ENCODE measurements around the gene FAM83C. TPM values are rescaled to one million over a fixed set of nuclear protein-coding genes. Genes with fewer than 3 reads are reported as not detected.

FAM83C gene
- total RNA-seq, 1 experiment from 2014 or later = not detected

GRCh38 chr20:35290887-35291417 is 1.3 kb downstream of the FAM83C start (continued):
- TF ChIP-seq NFYB (CRISPR knock-in tag; conservative IDR thresholded peaks at IDR 0.05; ENCODE audit: low read depth) = no peak
- TF ChIP-seq MYBL2 (CRISPR knock-in tag; IDR thresholded peaks at IDR 0.05) = no peak
- TF ChIP-seq, protein P1, sequence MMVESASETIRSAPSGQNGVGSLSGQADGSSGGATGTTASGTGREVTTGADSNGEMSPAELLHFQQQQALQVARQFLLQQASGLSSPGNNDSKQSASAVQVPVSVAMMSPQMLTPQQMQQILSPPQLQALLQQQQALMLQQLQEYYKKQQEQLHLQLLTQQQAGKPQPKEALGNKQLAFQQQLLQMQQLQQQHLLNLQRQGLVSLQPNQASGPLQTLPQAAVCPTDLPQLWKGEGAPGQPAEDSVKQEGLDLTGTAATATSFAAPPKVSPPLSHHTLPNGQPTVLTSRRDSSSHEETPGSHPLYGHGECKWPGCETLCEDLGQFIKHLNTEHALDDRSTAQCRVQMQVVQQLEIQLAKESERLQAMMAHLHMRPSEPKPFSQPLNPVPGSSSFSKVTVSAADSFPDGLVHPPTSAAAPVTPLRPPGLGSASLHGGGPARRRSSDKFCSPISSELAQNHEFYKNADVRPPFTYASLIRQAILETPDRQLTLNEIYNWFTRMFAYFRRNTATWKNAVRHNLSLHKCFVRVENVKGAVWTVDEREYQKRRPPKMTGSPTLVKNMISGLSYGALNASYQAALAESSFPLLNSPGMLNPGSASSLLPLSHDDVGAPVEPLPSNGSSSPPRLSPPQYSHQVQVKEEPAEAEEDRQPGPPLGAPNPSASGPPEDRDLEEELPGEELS (CRISPR knock-in tag; IDR thresholded peaks at IDR 0.05) = no peak
- TF ChIP-seq NR1H2 (CRISPR knock-in tag; IDR thresholded peaks at IDR 0.05) = no peak
- TF ChIP-seq ATF2 (CRISPR knock-in tag; IDR thresholded peaks at IDR 0.05; ENCODE audit: borderline replicate concordance, low read depth) = no peak
- no peak for TF ChIP-seq ERG (CRISPR knock-in tag; IDR thresholded peaks at IDR 0.05)
- TF ChIP-seq HMGA2 (CRISPR knock-in tag; IDR thresholded peaks at IDR 0.05) = no peak
- TF ChIP-seq ESRRA (CRISPR knock-in tag; IDR thresholded peaks at IDR 0.05; ENCODE audit: borderline replicate concordance) = no peak
- no peak for TF ChIP-seq TEAD4 (CRISPR knock-in tag; IDR thresholded peaks at IDR 0.05)
- TF ChIP-seq GABPB1 (CRISPR knock-in tag; IDR thresholded peaks at IDR 0.05) = no peak
- no peak for TF ChIP-seq CREB1 (CRISPR knock-in tag; IDR thresholded peaks at IDR 0.05)

DNA sequence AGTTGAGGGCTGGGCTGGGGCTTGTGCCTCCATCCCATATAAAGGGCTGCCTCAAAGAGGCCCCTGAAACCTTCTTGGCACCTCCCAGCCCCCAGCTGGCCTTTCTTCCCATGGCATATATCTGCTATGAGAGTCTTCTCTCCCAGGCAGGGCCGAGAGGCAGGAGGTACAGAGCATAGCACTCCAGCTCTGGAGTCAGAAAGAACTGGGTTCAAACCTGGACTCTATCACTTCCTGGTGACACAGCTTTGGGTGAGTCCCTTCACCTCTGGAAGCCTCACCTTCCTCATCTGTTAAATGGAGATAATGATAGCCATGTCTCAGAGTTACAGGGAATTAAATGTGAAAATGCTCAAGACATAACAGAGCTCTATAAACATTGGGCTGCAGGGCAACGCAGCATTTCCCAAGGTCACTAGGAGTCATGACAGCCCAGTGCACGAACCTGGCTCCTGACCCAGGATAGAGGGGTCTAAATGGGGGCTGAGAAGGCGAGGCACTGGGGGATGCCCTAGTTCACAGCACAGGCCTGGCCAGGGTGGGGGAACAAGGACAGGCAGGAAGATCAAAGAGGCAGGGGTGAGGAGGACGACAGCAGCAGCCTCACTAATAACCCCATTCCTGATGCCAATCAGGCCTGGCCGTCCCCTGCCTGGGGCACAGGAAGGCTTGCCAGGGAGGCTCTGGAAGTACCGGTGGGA is 1.9 kb downstream of the FAM83C start:
- no peaks in the 10 kb centered on the region for H3K36me3 Mint-ChIP-seq
- H3K4me3 Mint-ChIP-seq = no peak overlapping the region
- TF ChIP-seq ZNF121 (CRISPR knock-in tag; IDR thresholded peaks at IDR 0.05) = no peak
- TF ChIP-seq IRF2 (CRISPR knock-in tag; IDR thresholded peaks at IDR 0.05; ENCODE audit: borderline replicate concordance, low read depth) = no peak
- TF ChIP-seq, protein P2, sequence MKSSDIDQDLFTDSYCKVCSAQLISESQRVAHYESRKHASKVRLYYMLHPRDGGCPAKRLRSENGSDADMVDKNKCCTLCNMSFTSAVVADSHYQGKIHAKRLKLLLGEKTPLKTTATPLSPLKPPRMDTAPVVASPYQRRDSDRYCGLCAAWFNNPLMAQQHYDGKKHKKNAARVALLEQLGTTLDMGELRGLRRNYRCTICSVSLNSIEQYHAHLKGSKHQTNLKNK (CRISPR knock-in tag; IDR thresholded peaks at IDR 0.05) = no peak
- no peak for ATAC-seq
- H3K9me3 Mint-ChIP-seq = no peaks in the 10 kb centered on the region
- H3K27ac Mint-ChIP-seq = no peak overlapping the region
- POLR2A ChIA-PET = no interaction called here
- DNase-seq (ENCODE audit: low spot score) = no peak
- no peaks in the 10 kb centered on the region; the same call in none of the 2 replicates for H3K27me3 Mint-ChIP-seq (ENCODE audit: low read depth)
- CTCF ChIA-PET = interaction anchor here (0.5 to 6.2 kb wide), 4 partner anchors 13 to 259 kb away, joined by 3 to 36 read pairs (median 3); no protein-coding TSS in a partner anchor
- peaks cover 6% of the 10 kb centered on the region for H3K4me1 Mint-ChIP-seq

- Mint-ChIP-seq H3K27me3 (ENCODE audit: low read depth) (no peaks in the 10 kb centered on the region; the same call in none of the 2 replicates), H3K4me1 (peaks cover 14% of the 10 kb centered on the region), H3K36me3 (no peaks in the 10 kb centered on the region), H3K4me3 (no peak overlapping the region), H3K9me3 (no peaks in the 10 kb centered on the region), H3K27ac (no peak overlapping the region)
- CTCF ChIA-PET = interaction anchor here (0.9 to 6.2 kb wide), 3 partner anchors 15 to 41 kb away, joined by 4 to 36 read pairs (median 6); no protein-coding TSS in a partner anchor
- POLR2A ChIA-PET = no interaction called here
- no peak for DNase-seq (ENCODE audit: low spot score)
- no peak for TF ChIP-seq ESRRA (CRISPR knock-in tag; IDR thresholded peaks at IDR 0.05; ENCODE audit: borderline replicate concordance)
- no peak for ATAC-seq
Measured at GRCh38 chr20:35288325-35289060, 3.7 kb downstream of the FAM83C start.
